GM20000 (cell line): ENCODE data around the gene NAV2.

Source experiments
- DNase-seq: peaks from one replicate; pipeline ENCODE4 v3.0.0; 2012; ENCODE audit warnings: low spot score
- TF ChIP-seq, protein P1 (sequence below): IDR thresholded peaks from 2 replicates; pipeline ENCODE4 v1.5.1; 2012; ENCODE audit warnings: mild to moderate bottlenecking, control low read depth; ENCODE audit errors: extremely low read depth, missing control alignments

Gene NAV2

DNA sequence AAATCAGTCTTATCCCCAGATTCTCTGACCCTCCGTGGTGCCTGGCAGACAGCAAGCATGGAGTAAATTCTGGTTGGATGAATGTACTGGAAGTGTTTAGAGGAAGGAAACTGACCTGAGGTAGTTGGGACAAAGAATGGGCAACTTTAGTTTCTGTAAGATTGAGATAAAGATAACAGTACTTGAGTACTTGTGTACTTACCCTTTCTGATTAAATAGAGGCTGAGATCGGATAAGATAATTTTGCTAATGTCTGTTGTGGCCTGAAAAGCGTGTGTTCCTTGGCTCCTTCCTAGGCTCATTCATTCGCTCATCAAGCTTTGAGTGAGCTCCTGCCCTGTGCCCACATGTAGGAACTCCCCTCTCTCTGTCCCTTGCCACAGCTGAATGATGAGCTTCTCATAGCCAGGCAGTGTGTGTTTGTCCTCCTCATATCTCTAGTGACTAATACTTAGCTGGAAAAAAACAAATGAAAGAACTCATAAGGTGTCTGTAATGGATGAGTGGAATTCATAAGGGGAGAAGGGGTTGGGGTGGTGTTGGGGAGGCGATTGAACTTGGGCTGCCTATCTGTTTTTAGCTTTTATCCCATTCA, 329.5 kb downstream of the NAV2 start:
- no peak for DNase-seq
- TF ChIP-seq, protein P1, sequence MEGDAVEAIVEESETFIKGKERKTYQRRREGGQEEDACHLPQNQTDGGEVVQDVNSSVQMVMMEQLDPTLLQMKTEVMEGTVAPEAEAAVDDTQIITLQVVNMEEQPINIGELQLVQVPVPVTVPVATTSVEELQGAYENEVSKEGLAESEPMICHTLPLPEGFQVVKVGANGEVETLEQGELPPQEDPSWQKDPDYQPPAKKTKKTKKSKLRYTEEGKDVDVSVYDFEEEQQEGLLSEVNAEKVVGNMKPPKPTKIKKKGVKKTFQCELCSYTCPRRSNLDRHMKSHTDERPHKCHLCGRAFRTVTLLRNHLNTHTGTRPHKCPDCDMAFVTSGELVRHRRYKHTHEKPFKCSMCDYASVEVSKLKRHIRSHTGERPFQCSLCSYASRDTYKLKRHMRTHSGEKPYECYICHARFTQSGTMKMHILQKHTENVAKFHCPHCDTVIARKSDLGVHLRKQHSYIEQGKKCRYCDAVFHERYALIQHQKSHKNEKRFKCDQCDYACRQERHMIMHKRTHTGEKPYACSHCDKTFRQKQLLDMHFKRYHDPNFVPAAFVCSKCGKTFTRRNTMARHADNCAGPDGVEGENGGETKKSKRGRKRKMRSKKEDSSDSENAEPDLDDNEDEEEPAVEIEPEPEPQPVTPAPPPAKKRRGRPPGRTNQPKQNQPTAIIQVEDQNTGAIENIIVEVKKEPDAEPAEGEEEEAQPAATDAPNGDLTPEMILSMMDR, result no peak

DNA sequence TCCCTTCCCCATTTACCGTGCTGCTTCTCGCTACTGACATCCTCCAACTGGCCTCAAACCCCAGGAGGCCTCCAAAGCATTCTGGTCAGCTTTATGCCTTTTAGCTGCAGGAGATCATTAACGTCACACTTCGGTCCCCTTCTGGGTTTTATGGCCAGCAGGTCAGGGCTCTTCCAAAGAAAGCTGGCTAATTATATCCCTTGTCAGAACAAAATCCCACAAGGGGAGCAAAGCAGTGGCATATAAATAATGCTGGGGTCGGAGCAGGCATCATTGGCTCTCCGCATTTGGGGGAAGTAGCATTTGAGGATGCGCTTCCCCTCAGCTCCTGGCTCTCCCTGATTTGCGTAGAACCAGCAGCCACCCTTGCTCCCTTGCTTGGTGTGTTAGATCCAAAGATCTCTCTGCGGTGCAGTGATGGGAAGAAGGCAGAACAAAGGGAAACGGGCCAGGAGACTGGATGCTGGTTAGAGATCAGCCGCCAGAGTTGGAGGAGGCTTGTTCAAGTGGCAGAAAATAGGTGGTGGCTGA, 330.2 kb downstream of the NAV2 start:
- DNase-seq, result no peak
- TF ChIP-seq, protein P1, result no peak

DNA sequence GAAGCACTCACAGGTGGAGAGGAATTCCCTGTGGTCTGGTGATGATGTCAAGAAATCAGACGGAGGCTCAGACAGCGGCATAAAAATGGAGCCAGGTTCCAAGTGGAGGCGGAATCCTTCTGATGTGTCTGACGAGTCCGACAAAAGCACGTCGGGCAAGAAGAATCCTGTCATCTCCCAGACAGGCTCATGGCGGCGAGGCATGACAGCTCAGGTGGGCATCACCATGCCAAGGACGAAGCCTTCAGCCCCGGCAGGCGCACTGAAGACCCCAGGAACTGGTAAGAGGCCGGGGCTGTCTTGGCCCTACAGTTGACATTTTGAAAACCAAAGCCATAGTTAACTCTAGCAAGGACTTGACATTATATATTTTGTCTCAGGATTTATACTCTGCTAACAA, 331.4 kb downstream of the NAV2 start:
- TF ChIP-seq, protein P1, result no peak
- DNase-seq, result no peak

DNA sequence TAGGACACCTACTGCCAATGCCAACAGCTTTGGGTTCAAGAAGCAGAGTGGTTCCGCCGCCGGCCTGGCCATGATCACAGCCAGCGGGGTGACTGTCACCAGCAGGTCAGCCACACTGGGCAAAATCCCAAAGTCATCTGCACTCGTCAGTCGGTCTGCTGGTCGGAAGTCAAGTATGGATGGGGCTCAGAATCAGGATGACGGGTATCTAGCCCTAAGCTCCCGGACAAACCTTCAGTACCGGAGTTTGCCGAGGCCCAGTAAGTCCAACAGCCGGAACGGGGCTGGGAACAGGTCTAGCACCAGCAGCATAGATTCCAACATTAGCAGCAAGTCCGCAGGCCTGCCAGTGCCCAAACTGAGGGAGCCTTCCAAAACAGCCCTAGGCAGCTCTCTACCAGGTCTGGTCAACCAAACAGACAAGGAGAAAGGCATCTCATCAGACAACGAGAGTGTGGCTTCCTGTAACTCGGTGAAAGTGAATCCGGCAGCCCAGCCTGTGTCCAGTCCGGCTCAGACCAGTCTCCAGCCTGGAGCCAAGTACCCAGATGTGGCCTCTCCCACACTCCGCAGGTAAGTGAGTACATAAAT, 332.6 kb downstream of the NAV2 start:
- TF ChIP-seq, protein P1, result no peak

DNA sequence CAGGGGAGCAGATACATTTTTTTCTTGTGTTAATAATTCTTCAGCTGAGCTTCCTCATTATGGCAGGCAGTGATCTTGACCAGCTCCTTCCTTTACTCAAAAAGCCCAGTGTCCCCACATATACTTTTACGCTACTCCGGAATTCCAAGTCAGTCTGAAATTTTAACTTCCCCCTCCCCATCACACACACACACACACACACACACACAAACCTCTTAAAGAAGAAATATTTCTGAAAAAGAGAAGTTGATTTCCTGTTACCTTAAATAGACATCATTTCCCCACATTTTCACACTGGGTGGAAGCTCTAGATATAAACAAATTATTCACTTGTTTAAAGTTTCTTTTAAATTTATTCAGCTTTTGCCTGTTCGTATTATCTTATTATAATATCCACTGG, 333.8 kb downstream of the NAV2 start:
- no peak for DNase-seq
- TF ChIP-seq, protein P1, result no peak

More for the DNA sequence above, 332.6 kb downstream of the NAV2 start:
- DNase-seq, result no peak

DNA sequence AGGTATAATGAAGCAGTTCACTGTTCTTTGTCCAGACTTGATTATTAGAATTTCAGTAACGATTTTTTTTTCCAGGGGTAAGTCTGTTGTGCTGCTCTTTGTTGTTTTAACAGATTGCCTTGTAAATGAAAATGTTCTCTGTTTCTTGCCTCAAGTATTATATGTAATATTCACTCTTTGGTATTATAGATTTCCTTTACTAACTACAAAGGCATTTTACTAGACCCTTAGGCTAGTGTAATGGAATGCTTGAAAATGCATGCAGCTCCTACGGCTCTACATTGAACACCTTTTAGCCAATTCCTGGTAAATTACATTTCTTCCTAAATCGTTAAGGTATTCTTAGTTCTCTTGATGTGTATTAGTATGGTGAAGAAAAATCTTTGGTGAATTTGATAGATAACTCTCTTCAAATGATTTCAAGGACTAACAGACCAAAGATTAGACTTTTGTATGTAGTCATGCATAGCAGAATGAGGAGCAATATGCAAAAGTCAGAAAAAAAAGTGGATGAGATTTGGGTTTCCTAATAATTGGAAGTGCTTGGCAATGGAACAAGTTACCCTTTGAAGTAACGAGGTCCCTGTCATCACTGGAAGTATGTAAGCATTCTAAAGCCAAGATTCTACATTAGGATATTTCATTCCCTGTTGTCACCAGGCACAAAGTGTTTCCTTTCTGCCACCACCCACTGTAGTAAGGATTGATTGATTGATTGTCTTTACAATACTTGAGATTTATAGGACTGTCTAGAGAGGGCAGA, 334.6 kb downstream of the NAV2 start:
- TF ChIP-seq, protein P1, result no peak
- no peak for DNase-seq

DNA sequence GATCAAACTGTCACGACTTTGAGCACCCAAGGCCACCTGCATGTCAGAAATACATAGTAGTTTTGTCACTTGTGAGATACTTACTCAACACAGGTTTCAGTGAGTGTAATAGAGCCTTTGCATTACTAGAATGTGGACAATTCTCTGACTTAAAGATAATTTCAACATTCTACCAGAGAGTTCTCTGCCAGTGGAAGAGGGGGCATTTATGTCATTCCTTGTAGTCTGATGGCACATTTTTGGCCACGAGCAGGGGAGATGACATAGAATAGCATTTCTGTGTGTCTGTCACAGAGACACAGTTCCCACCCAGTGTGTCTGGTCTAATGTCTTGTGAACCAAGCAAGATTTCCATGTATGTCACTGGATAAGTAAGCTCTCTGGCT, 335.1 kb downstream of the NAV2 start:
- TF ChIP-seq, protein P1, result no peak
- no peak for DNase-seq
